NCI-H748 (cell line): ENCODE measurements around the gene SRSF8.
"Not testable (repeated sequence)": the region's sequence is repeated elsewhere in the genome, so short reads cannot be mapped to it uniquely, and the experiment has no call there.

ENCODE experiments used
- DNase-seq: peaks from one replicate; lab custom pipeline; 2025; ENCODE audit not compliant: unreplicated experiment; lab: John Stamatoyannopoulos, UW

SRSF8 gene

DNA sequence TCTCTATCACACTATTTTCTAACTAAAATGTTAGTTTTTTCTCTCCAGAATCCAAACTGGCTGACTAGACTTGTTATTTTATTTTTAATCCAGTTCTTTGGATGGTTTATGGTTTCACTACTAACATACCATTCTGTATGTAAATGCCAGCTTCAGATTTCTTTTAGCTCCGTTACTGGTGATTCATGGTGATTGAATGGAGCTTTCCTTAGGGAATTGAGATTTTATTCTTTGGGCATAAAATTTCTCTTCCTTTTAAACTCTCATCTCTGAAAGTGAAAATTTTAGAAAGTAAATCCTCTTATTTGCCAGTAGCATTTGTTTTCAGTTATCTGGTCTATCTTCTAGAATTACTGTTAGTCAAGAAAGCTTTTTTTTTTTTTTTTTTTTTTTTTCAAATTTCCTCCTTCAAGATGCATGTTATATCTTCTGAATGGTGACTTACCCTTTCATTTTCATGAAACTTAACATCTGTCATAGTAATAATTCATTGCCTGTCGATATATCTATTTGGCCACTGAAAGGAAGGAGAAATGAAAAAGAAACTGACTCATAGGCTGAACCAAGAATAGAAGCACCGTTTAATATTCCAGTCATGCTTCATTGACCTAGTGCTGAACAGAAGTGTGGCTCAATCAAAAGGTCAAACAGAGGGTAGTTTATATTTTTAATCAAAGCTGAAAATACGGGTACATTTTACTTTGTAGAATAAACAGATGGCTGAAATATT is 29.3 kb downstream of the SRSF8 start:
- DNase-seq: no peak

DNA sequence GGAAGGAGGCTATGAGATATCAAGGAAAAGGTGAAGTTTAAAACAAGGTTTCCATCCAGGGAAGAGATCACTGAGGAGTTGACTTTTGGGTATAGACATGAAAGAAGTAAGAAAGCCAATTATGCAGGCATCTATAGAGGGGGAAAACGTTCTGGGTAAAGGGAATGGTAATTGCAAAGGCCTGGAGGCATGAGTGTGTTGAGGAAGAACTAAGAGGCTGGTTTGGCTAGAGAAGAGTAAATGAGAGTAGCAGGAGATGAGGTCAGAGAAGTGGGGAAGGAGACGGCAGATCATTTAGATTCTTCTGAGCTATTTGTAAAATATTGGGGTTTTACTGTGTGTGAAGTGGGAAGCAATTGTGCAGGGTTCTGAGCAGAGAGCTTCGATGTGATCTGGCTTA is 30.5 kb downstream of the SRSF8 start:
- DNase-seq: no peak

DNA sequence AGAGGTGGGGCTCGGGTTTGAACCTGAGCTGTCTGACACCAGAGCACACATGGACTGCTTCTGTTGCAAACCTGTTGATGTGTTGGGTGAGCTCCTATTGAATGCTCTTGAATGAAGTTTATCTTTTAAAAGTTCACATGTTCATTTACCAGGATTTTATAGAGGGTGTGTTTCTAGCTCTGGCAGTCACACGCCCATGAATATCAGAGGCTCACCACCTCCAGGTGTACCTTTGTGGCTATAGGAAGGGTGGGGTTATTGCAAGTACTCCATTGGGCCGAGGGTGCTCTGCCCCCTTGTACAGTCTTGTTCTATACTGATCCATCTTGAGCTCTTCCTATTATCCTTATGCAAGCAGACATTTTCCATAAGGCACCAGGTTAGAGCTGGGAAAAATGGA is 32.1 kb downstream of the SRSF8 start:
- DNase-seq: no peak

DNA sequence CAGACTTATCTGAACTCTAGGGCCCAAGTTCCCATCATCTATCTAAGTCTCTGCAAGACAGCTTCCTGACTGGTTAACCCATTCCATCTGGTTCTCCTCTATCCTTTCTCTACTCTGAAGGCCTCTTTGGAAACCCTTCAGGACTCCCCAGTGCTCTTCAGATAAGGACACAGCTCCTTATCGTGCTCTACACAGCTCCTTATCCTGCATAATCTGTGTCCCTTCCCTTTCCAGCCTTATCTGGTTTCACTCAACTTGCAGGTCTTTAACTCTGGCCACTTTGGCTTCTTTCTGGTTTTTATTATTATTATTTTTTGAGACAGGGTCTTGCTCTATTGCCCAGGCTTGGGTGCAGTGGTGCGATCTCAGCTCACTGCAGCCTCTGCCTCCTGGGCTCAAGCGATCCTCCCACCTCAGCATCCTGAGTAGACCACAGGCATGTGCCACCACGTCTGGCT is 33.5 kb downstream of the SRSF8 start:
- DNase-seq: no peak

DNA sequence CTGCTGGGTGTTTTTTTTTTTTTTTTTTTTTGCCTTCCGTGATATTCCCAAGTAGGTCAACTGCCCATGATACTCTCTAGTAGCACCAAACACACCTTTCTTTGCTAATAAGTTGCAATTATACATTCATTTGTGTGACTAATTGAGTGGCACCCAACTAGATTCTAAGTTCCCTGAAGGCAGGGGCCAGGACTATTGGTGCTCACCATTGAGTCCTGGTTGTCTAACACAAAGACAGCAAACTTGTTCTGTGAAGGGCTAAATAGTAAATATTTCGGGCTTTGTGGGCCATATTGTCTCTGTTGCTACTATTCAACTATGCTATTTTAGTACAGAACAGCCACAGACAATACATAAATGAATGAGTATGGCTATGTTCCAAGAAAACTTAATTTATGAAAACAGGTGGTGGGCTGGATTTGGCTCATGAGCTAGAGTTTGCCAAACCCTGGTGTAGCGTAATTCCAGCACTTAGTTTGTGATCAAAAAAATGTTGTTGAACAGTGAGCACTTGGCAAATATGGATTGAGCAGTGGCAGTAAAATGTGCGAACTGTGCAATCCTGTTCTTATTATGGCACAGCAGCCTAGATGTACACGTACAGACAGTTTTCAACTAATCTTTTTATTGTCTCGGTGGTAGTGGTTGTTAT is 34.3 kb downstream of the SRSF8 start:
- no peak for DNase-seq

DNA sequence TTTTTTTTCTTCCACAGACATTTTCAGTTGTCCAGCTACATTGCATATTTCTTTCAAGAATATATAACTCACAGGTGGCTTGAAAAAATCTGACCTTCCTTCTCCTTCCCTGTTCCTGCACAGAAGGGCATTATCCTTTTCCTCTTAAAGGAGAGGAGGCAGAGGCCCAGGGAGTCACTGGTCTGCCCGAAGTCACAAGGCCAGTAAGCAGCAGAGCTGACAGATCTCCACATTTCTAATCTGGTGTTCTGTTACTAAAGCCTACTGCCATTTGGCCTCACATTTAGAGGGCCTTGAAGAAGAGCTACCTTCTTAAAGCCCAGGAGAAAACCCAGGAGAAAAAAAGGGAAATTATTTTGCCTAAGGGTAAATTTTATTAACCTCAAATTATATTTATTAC is 35.2 kb downstream of the SRSF8 start:
- DNase-seq: no peak

DNA sequence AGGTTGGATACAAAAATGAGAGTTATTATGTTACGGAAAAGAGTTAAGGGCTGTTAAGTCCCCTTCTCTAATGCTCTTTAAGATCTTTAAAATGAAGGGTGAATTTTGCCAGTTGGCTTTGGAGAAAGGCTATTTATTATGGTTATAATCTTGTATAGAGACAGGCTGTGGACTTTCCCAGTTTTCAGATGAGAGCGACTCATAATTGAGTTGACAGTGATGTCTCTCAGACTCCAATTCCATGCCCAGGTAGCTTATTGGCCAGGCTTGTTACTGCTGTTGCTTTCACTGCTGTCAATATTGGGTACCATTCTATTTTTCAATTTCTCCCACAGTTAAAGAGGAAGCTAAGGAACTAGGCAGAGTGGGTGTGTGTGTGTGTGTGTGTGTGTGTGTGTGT is 36.0 kb downstream of the SRSF8 start:
- DNase-seq: no peak

DNA sequence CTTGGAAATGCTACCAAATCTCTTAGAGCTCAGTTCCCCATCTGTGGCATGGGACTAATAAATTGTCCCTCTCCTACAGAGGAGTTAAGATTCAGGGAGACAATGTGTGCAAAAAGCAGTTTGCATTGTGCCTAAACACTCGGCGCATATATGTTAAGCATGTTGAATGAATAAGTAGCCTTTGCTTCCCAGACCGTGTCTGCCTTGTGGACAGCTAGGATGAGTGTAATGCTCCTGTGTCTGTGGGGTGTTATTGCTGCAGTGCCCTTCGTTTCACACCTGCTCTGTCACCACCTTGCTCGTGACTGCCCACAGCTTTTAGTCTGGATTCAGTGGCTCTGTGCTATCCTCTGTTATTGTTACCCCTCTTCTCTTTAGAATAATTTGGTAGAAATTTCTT is 37.0 kb downstream of the SRSF8 start:
- DNase-seq: no peak

DNA sequence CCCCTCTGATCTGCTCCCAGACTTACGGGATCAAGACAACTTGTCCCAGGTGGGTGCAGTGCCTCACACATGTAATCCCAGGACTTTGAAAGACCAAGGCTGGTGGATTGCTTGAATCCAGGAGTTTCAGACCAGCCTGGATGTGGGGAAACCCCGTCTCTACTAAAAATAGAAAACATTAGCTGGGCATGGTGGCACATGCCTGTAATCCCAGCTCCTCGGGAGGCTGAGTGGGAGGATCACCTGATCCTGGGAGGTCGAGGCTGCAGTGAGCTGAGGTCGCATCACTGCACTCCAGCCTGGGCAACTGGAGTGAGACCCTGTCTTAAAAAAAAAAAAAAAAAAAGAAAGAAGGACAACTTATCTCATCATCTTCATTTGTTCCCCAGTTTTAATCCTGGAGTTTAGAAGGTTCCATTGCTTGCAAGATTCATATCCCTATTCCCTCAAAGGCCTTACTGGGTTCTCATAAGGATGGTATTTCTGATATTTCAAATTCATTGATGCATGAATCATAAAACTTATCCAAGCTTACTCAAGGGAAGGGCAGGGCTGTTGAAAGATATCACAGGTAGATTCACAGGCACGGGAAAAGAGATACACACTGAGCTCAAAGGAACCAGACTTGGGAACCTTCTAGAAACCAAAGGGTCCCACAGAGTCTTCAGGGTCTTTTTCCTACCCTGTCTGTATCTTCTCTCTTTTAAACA is 37.6 kb downstream of the SRSF8 start:
- DNase-seq: no peak

DNA sequence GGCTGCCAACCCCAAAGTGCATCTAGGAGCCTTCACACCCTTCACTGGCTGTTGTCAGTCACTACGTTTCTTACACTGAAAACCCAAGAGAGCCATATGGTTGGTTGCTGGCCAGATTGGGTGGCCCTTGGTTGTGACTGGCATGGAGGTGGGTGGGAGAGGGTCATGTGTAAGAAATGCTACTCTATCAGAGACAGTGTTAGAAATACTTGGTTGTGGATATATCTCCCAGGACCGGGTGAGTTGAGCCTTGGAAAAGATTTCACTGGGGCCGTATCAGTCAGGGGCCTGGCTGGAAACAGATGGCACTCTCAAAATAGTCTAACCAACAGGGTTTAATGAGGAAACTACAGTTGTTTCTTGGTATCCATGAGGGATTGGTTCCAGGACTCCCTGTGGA is 38.1 kb downstream of the SRSF8 start:
- no peak for DNase-seq

DNA sequence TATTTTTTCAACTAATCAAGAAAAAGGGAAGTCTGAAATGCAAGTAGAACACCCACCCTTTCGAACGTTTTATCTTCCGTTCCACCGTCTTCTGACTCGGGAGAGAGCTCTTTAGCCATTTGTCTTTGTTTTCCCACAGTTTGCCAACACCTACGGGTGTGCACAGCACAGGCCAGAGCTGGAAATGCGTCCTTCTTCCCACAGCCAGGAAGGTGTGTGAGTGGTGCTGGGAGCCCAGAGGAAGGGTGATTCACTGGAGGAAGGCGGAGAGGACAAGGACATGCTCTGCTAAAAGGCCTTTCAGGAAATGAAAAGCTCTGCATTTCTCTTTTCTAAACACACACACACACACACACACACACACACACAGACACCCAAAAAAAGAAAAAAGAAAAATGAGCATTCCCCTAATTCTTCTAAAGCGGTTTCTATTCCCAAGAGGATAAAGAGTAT is 41.5 kb downstream of the SRSF8 start:
- DNase-seq: no peak

DNA sequence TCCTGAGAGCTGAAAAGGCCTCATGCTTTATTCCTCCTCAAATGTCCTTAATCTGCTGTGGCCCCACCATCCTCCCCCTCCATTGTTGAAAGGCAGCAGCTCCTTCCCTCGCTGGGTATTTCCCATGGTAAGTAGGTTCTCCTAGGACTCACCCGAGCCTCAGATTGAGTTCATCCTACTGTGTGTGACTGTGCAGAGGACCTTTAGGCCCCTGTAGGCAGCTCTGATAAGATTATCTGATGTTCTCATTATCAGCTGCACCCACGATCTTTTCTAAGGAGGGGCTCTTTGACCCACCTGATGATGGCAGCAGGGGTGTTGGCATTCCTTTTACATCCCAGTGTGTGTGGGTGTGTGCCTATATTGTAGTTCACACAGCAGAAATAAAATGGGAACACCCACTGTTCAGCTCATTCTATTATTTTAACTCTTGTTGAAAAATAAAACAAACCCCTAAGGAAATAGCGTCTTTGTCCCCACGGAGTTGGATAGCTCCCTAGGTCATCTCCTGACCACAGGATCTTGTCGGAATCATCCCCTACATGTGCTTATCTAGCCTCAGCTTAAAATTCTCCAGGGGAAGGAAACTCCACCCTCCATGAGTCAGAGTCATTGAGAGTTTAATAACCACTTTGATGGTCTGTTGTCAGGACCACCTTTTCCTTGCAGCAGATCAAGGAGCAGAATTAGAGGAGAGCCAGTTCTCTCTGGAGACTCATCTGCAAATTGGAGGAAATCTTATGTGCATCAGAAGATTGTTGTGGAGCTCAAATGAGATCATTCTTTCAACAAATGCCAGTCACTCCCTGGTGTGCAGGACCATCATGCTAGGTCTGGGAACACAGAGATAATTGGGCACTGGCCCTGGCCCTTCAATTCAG is 42.2 kb downstream of the SRSF8 start:
- DNase-seq: no peak

DNA sequence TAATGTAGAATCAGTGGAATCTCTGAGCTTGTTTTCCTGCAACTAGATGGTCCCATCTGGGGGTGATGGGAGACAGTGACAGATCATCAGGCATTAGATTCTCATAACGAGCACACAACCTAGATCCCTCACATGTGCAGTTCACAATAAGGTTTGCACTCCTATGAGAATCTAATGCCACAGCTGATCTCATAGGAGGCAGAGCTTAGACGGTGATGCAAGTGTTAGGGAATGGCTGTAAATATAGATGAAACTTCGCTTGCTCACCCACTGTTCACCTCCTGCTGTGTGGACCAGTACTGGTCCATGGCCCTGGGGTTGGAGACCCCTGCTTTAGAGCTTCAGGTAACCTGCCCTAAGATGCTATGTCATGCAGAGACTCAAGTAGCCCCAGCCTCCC is 44.8 kb downstream of the SRSF8 start:
- DNase-seq: not testable (repeated sequence)

DNA sequence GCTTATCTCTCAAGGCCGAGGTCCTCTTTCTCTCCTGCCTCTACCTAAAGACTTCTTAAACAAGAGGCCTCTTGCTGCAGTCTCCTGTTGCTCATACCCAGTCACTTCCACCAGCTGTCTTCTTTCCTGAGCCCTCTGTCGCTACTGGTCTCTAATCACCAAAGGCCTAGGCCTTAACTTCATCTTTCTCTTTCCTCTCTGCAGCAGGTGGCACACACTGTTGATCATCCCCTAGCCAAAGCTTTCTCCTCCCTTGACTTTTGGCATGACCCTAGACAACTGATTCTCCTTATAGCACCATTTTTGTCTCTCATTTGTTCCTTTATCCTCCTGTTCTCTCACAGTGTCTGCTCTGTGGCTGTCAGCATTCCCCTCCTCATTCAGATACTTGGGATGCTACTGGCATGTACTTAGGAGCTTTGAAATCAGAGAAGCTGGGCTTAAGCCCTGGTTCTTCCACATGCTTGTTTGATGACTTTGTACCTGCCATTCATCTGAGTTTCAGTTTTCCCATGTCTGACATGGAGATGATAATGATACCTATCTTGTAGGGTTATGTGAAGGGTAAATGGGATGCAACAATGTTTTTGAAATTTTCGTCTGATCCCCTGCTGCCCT is 45.3 kb downstream of the SRSF8 start:
- no peak for DNase-seq

DNA sequence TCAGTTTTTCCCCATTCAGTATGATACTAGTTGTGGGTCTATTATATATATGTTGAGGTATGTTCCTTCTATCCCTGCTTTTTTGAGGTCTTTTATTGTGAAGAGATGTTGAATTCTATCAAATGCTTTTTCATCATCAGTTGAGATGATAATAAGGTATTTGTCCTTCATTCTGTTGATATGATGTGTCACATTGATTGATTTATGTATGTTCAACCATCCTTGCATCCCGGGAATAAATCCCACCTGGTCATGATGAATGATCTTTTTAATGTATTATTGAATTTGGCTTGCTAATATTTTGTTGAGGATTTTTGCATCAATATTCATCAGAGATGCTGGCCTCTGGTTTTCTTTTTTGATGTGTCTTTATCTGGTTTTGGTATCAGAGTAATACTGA is 48.9 kb downstream of the SRSF8 start:
- DNase-seq: no peak

DNA sequence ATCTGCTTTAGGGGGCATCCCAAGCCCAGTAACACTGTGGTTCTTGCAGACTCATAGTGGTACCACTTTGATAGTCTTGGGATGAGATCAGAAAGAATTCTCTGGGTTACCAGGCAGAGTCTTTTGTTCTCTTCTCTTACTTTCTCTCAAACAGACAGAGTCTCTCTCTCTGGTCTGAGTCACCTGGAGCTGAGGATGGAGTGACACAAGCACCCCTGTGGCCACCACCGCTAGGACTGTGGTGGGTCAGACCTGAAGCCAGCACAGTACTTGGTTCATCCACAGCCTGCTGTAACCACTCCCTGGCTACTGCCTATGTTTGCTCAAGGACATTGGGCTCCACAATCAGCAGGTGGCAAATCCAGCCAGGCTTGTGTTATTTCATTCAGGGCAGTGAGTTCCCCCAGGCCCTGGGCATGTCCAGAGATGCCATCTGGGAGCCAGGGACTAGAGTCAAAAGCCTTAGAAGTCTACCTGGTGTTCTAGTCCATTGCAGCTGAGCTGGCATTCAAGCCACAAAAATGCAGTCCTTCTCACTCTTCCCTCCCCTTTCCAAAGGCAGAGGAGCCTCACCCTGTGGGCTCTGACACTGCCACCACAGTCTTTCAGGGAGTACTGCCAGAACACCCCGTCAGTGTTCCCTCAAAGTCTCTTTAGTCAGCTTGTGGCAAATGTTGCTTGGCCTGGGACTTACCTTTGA is 52.8 kb downstream of the SRSF8 start:
- no peak for DNase-seq
